ENCODE data around the gene ADGRV1. TPM values are rescaled to one million over a fixed set of nuclear protein-coding genes. Genes with fewer than 3 reads are reported as not detected.
"Not testable (repeated sequence)": the region's sequence is repeated elsewhere in the genome, so short reads cannot be mapped to it uniquely, and the experiment has no call there.

Gene ADGRV1
- total RNA-seq, 3 donors from 2014 or later, result 0.32 to 0.54 (median 0.53) TPM

- no peak overlapping the region for H3K4me3 Mint-ChIP-seq
- ATAC-seq (no peak), DNase-seq (no peak)
- no peaks in the 10 kb centered on the region for H3K36me3 Mint-ChIP-seq (ENCODE audit: insufficient read depth)
- no peaks in the 10 kb centered on the region for H3K9me3 Mint-ChIP-seq
- no peaks in the 10 kb centered on the region for H3K4me1 Mint-ChIP-seq (ENCODE audit: low read depth)
- H3K27me3 Mint-ChIP-seq (ENCODE audit: low read depth), result peaks cover 5% of the 10 kb centered on the region
Measured at GRCh38 chr5:90718387-90718786, 159.8 kb downstream of the ADGRV1 start.

- H3K9me3 Mint-ChIP-seq, result peaks cover 24% of the 10 kb centered on the region
- H3K36me3 Mint-ChIP-seq (ENCODE audit: insufficient read depth), result no peaks in the 10 kb centered on the region
- H3K4me3 Mint-ChIP-seq, result no peak overlapping the region
- DNase-seq, result no peak
- peaks cover 3% of the 10 kb centered on the region for H3K27me3 Mint-ChIP-seq (ENCODE audit: low read depth)
- no peaks in the 10 kb centered on the region for H3K4me1 Mint-ChIP-seq (ENCODE audit: low read depth)
- no peak for ATAC-seq
Measured at GRCh38 chr5:90739567-90739966, 181.0 kb downstream of the ADGRV1 start.

- Mint-ChIP-seq H3K4me1 (ENCODE audit: low read depth) (no peaks in the 10 kb centered on the region), H3K27me3 (ENCODE audit: low read depth) (peaks cover 3% of the 10 kb centered on the region), H3K9me3 (peaks cover 24% of the 10 kb centered on the region), H3K36me3 (ENCODE audit: insufficient read depth) (no peaks in the 10 kb centered on the region), H3K4me3 (no peak overlapping the region)
- ATAC-seq (no peak), DNase-seq (no peak)
Measured at GRCh38 chr5:90740244-90740799, 181.7 kb downstream of the ADGRV1 start.

GRCh38 chr5:90741022-90741564, 182.5 kb downstream of the ADGRV1 start:
- H3K36me3 Mint-ChIP-seq (ENCODE audit: insufficient read depth), result no peaks in the 10 kb centered on the region
- ATAC-seq, result no peak

GRCh38 chr5:90746119-90746518, 187.5 kb downstream of the ADGRV1 start:
- peaks cover 4% of the 10 kb centered on the region for H3K27me3 Mint-ChIP-seq (ENCODE audit: low read depth)
- no peak for DNase-seq
- no peaks in the 10 kb centered on the region for H3K4me1 Mint-ChIP-seq (ENCODE audit: low read depth)
- no peak overlapping the region for H3K4me3 Mint-ChIP-seq
- H3K36me3 Mint-ChIP-seq (ENCODE audit: insufficient read depth), result no peaks in the 10 kb centered on the region
- peaks cover 2% of the 10 kb centered on the region for H3K9me3 Mint-ChIP-seq
- ATAC-seq, result no peak

More at GRCh38 chr5:90741022-90741564, 182.5 kb downstream of the ADGRV1 start:
- Mint-ChIP-seq H3K4me1 (ENCODE audit: low read depth) (no peaks in the 10 kb centered on the region), H3K9me3 (peaks cover 24% of the 10 kb centered on the region), H3K4me3 (no peak overlapping the region), H3K27me3 (ENCODE audit: low read depth) (peaks cover 3% of the 10 kb centered on the region)
- DNase-seq, result no peak

- H3K36me3 Mint-ChIP-seq (ENCODE audit: insufficient read depth), result no peaks in the 10 kb centered on the region
- DNase-seq (no peak), ATAC-seq (no peak)
- H3K27me3 Mint-ChIP-seq (ENCODE audit: low read depth), result peaks cover 3% of the 10 kb centered on the region
- no peaks in the 10 kb centered on the region for H3K4me1 Mint-ChIP-seq (ENCODE audit: low read depth)
- no peaks in the 10 kb centered on the region for H3K9me3 Mint-ChIP-seq
- no peak overlapping the region for H3K4me3 Mint-ChIP-seq
Measured at GRCh38 chr5:90747175-90747574, 188.6 kb downstream of the ADGRV1 start.

- H3K4me3 Mint-ChIP-seq, result no peak overlapping the region
- H3K9me3 Mint-ChIP-seq, result no peaks in the 10 kb centered on the region
- DNase-seq (no peak), ATAC-seq (no peak)
- H3K4me1 Mint-ChIP-seq (ENCODE audit: low read depth), result no peaks in the 10 kb centered on the region
- H3K27me3 Mint-ChIP-seq (ENCODE audit: low read depth), result peaks cover 3% of the 10 kb centered on the region
- no peaks in the 10 kb centered on the region for H3K36me3 Mint-ChIP-seq (ENCODE audit: insufficient read depth)
Measured at GRCh38 chr5:90747693-90748092, 189.1 kb downstream of the ADGRV1 start.

GRCh38 chr5:90759119-90759518, 200.5 kb downstream of the ADGRV1 start:
- ATAC-seq (no peak), DNase-seq (no peak)
- H3K9me3 Mint-ChIP-seq, result no peaks in the 10 kb centered on the region
- no peaks in the 10 kb centered on the region for H3K4me1 Mint-ChIP-seq (ENCODE audit: low read depth)
- H3K36me3 Mint-ChIP-seq (ENCODE audit: insufficient read depth), result no peaks in the 10 kb centered on the region
- H3K4me3 Mint-ChIP-seq, result no peak overlapping the region
- H3K27me3 Mint-ChIP-seq (ENCODE audit: low read depth), result peaks cover 8% of the 10 kb centered on the region

- Mint-ChIP-seq H3K4me3 (no peak overlapping the region), H3K4me1 (ENCODE audit: low read depth) (no peaks in the 10 kb centered on the region), H3K9me3 (no peaks in the 10 kb centered on the region), H3K27me3 (ENCODE audit: low read depth) (peaks cover 23% of the 10 kb centered on the region), H3K36me3 (ENCODE audit: insufficient read depth) (no peaks in the 10 kb centered on the region)
- DNase-seq (no peak), ATAC-seq (no peak)
Measured at GRCh38 chr5:90767710-90768109, 209.1 kb downstream of the ADGRV1 start.

- H3K36me3 Mint-ChIP-seq (ENCODE audit: insufficient read depth); H3K4me3 Mint-ChIP-seq; ATAC-seq; DNase-seq; H3K9me3 Mint-ChIP-seq; H3K4me1 Mint-ChIP-seq (ENCODE audit: low read depth): not testable (repeated sequence)
- peaks cover 23% of the 10 kb centered on the region for H3K27me3 Mint-ChIP-seq (ENCODE audit: low read depth)
Measured at GRCh38 chr5:90770006-90770541, 211.5 kb downstream of the ADGRV1 start.

- no peak overlapping the region for H3K4me3 Mint-ChIP-seq
- H3K36me3 Mint-ChIP-seq (ENCODE audit: insufficient read depth), result no peaks in the 10 kb centered on the region
- no peaks in the 10 kb centered on the region for H3K4me1 Mint-ChIP-seq (ENCODE audit: low read depth)
- DNase-seq, result no peak
- H3K9me3 Mint-ChIP-seq, result no peaks in the 10 kb centered on the region
- peaks cover 3% of the 10 kb centered on the region for H3K27me3 Mint-ChIP-seq (ENCODE audit: low read depth)
- ATAC-seq, result no peak
Measured at GRCh38 chr5:90777959-90778358, 219.4 kb downstream of the ADGRV1 start.

GRCh38 chr5:90783460-90784333, 225.1 kb downstream of the ADGRV1 start:
- DNase-seq (peak; percentile 62), ATAC-seq (peak; percentile 60 to 66)
- H3K4me1 Mint-ChIP-seq (ENCODE audit: low read depth), result no peaks in the 10 kb centered on the region
- no peaks in the 10 kb centered on the region for H3K9me3 Mint-ChIP-seq
- H3K36me3 Mint-ChIP-seq (ENCODE audit: insufficient read depth), result no peaks in the 10 kb centered on the region
- H3K4me3 Mint-ChIP-seq, result no peak overlapping the region
- peaks cover 6% of the 10 kb centered on the region for H3K27me3 Mint-ChIP-seq (ENCODE audit: low read depth)

GRCh38 chr5:90786756-90787155, 228.2 kb downstream of the ADGRV1 start:
- no peak for ATAC-seq
- Mint-ChIP-seq H3K4me3 (no peak overlapping the region), H3K4me1 (ENCODE audit: low read depth) (no peaks in the 10 kb centered on the region), H3K36me3 (ENCODE audit: insufficient read depth) (no peaks in the 10 kb centered on the region), H3K27me3 (ENCODE audit: low read depth) (peaks cover 6% of the 10 kb centered on the region), H3K9me3 (no peaks in the 10 kb centered on the region)
- DNase-seq, result no peak

GRCh38 chr5:90792725-90793124, 234.1 kb downstream of the ADGRV1 start:
- Mint-ChIP-seq H3K4me1 (ENCODE audit: low read depth) (no peaks in the 10 kb centered on the region), H3K27me3 (ENCODE audit: low read depth) (peaks cover 9% of the 10 kb centered on the region), H3K36me3 (ENCODE audit: insufficient read depth) (no peaks in the 10 kb centered on the region), H3K4me3 (no peak overlapping the region), H3K9me3 (peaks cover 11% of the 10 kb centered on the region)
- ATAC-seq, result no peak
- no peak for DNase-seq
